WTC11 (cell line): ENCODE measurements around the gene SAP30L. TPM values are rescaled to one million over a fixed set of nuclear protein-coding genes. Genes with fewer than 3 reads are reported as not detected.

ENCODE experiments used
- ATAC-seq: fragments of 200-7000 bp; cut with Tn5 transposase; 2 replicates; pipeline ENCODE4 v1.10.0; 2021; ENCODE audit warnings: mild to moderate bottlenecking, moderate library complexity
- CTCF ChIA-PET: fragments of 300-600 bp; sonication (Branson Sonifier 250); formaldehyde crosslinking; loops from one replicate; lab custom pipeline; 2021; ENCODE audit warnings: antibody characterized with exemption; lab: Charles Lee
- POLR2A ChIA-PET: fragments of 350-600 bp; sonication (Branson Sonifier 250); formaldehyde crosslinking; loops from one replicate; lab custom pipeline; 2021; ENCODE audit warnings: antibody characterized with exemption; lab: Charles Lee
- DNase-seq: peaks from one replicate; pipeline ENCODE4 v3.0.0; 2021; ENCODE audit warnings: low spot score
- H3K27ac Mint-ChIP-seq: 2 replicates; pipeline ENCODE4 v1.8.0; 2021; ENCODE audit warnings: mixed read lengths
- H3K27me3 Mint-ChIP-seq: 2 replicates; pipeline ENCODE4 v1.8.0; 2021; ENCODE audit warnings: low read depth, mild to moderate bottlenecking, moderate library complexity, mixed read lengths
- H3K36me3 Mint-ChIP-seq: 2 replicates; pipeline ENCODE4 v1.8.0; 2021; ENCODE audit warnings: mixed read lengths
- H3K4me1 Mint-ChIP-seq: 2 replicates; pipeline ENCODE4 v1.8.0; 2022; ENCODE audit warnings: mixed read lengths
- H3K4me3 Mint-ChIP-seq: 2 replicates; pipeline ENCODE4 v1.8.0; 2021; ENCODE audit warnings: mild to moderate bottlenecking, moderate library complexity, mixed read lengths
- H3K9me3 Mint-ChIP-seq: 2 replicates; pipeline ENCODE4 v1.8.0; 2021; ENCODE audit warnings: mixed read lengths
- AR ChIP-seq: fragments of 250-450 bp; sonication (Bioruptor Pico); IDR thresholded peaks from 2 replicates; pipeline ENCODE4 v1.9.0; 2021; ENCODE audit warnings: mild to moderate bottlenecking
- ARID4B ChIP-seq: sonication (generic); formaldehyde crosslinking; IDR thresholded peaks from 2 replicates; pipeline ENCODE4 v1.8.0; 2023; ENCODE audit warnings: missing genetic modification reagents, mild to moderate bottlenecking, borderline replicate concordance
- ATF6 ChIP-seq: sonication (generic); formaldehyde crosslinking; IDR thresholded peaks from 2 replicates; pipeline ENCODE4 v1.8.1; 2023; ENCODE audit warnings: mild to moderate bottlenecking, missing genetic modification reagents
- CTCF ChIP-seq: fragments of 200-600 bp; IDR thresholded peaks from 2 replicates; pipeline ENCODE4 v1.8.0; 2022; ENCODE audit warnings: antibody characterized with exemption
- FOXP4 ChIP-seq: sonication (generic); formaldehyde crosslinking; IDR thresholded peaks from 2 replicates; pipeline ENCODE4 v1.8.0; 2022; ENCODE audit warnings: mild to moderate bottlenecking, missing genetic modification reagents
- GABPB1 ChIP-seq: sonication (generic); formaldehyde crosslinking; IDR thresholded peaks from 2 replicates; pipeline ENCODE4 v1.8.1; 2023; ENCODE audit warnings: mild to moderate bottlenecking, missing genetic modification reagents
- GTF2I ChIP-seq: fragments of 250-450 bp; sonication (Bioruptor Pico); conservative IDR thresholded peaks from 2 replicates; pipeline ENCODE4 v1.4.0; 2021; ENCODE audit warnings: mild to moderate bottlenecking
- MAX ChIP-seq: sonication (generic); formaldehyde crosslinking; IDR thresholded peaks from 2 replicates; pipeline ENCODE4 v1.8.0; 2022; ENCODE audit warnings: mild to moderate bottlenecking, missing genetic modification reagents
- NFYB ChIP-seq: sonication (generic); formaldehyde crosslinking; conservative IDR thresholded peaks from 2 replicates; pipeline ENCODE4 v1.8.0; 2022; ENCODE audit warnings: low read depth, missing genetic modification reagents
- OVOL2 ChIP-seq: fragments of 250-450 bp; sonication (Bioruptor Pico); IDR thresholded peaks from 2 replicates; pipeline ENCODE4 v1.9.0; 2021; ENCODE audit warnings: mild to moderate bottlenecking, borderline replicate concordance
- TCF7 ChIP-seq: sonication (generic); formaldehyde crosslinking; IDR thresholded peaks from 2 replicates; pipeline ENCODE4 v1.8.0; 2022; ENCODE audit warnings: mild to moderate bottlenecking, low read depth, missing genetic modification reagents, moderate library complexity
- ZNF317 ChIP-seq: sonication (generic); formaldehyde crosslinking; IDR thresholded peaks from 2 replicates; pipeline ENCODE4 v1.8.1; 2023; ENCODE audit warnings: low read depth, mild to moderate bottlenecking, moderate library complexity, missing genetic modification reagents, borderline replicate concordance
- ZNF671 ChIP-seq: fragments of 250-450 bp; sonication (Bioruptor Pico); IDR thresholded peaks from 2 replicates; pipeline ENCODE4 v1.8.0; 2021; ENCODE audit warnings: mild to moderate bottlenecking
- total RNA-seq: library from RNA; stranded (reverse); gene quantifications from 3 replicates; pipeline ENCODE4 v1.2.3, GENCODE V29; 2021

SAP30L gene
- total RNA-seq, 1 experiment from 2014 or later, result 33.5 TPM

- POLR2A ChIA-PET, result no interaction called here
- no peaks in the 10 kb centered on the region for H3K9me3 Mint-ChIP-seq
- peak; percentile 61 for DNase-seq
- TF ChIP-seq TCF7 (CRISPR knock-in tag) (no peak), MAX (CRISPR knock-in tag) (0 out of 2 replicates have a peak, but pooled peaks have one; percentile 22)
- TF ChIP-seq, all 79 proteins: peak for 1
- Mint-ChIP-seq H3K4me3 (peak overlapping the region; percentile 63), H3K36me3 (no peaks in the 10 kb centered on the region), H3K27me3 (peaks cover 100% of the 10 kb centered on the region), H3K27ac (no peak overlapping the region), H3K4me1 (peaks cover 49% of the 10 kb centered on the region)
- CTCF ChIA-PET, result interaction anchor here (0.9 to 1.9 kb wide), 3 partner anchors 12 to 177 kb away, joined by 3 to 13 read pairs (median 3); no protein-coding TSS in a partner anchor
- peak; percentile 4 for ATAC-seq
Observed at GRCh38 chr5:154473581-154474283, 27.9 kb downstream of the SAP30L start.

GRCh38 chr5:154474396-154475334 lies 28.9 kb downstream of the SAP30L start:
- Mint-ChIP-seq H3K36me3 (no peaks in the 10 kb centered on the region), H3K27me3 (peaks cover 100% of the 10 kb centered on the region), H3K9me3 (no peaks in the 10 kb centered on the region), H3K27ac (no peak overlapping the region), H3K4me3 (peak overlapping the region; percentile 63), H3K4me1 (peaks cover 56% of the 10 kb centered on the region)
- TF ChIP-seq AR (CRISPR knock-in tag) (no peak), TCF7 (CRISPR knock-in tag) (no peak), GABPB1 (CRISPR knock-in tag) (no peak), FOXP4 (CRISPR knock-in tag) (no peak), ATF6 (CRISPR knock-in tag) (no peak), OVOL2 (CRISPR knock-in tag) (no peak), ZNF317 (CRISPR knock-in tag) (no peak), ZNF671 (no peak), CTCF (no peak), NFYB (CRISPR knock-in tag) (no peak), ARID4B (no peak), GTF2I (no peak)
- ChIA-PET POLR2A (no interaction called here), CTCF (interaction anchor here (1.9 kb wide), 1 partner anchor 47 kb away, joined by 13 read pairs; no protein-coding TSS in a partner anchor)
- no peak for ATAC-seq
- DNase-seq, result no peak
